Stimulated activated CD8-positive, alpha-beta memory T cell treated with anti-CD3 and anti-CD28 coated beads, Interleukin-4, amount 100 ng/mL, for 1 hour (primary cell): ENCODE results near the gene SH3D19.
"Not testable (repeated sequence)": the region's sequence is repeated elsewhere in the genome, so short reads cannot be mapped to it uniquely, and the experiment has no call there.

Experiments used
- DNase-seq, 2 donors: peaks; one replicate each; pipeline ENCODE4 v3.0.0-alpha.2; 2020; ENCODE audit warnings: low read depth in 2 of 2, low spot score in 1 of 2

The SH3D19 gene

DNA sequence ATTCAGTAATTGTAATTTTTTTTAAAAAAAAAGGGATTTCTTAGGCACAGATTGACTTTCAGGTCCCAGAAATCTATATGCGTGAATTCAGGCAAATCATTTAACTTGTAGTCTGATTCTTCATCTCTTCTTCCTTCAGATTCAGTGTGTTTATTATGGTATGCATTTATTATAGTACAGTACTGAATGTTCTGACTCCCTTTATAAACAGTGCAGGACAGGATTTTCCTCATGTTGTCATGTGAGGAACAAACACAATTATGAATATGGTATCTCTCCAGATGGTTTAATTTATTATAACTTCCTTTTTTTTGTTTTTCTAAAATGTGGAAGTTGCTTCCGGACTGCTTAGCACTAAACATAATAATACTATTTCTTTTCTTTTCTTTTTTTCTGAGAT, 171.8 kb downstream of the SH3D19 start:
- DNase-seq = no peak

GRCh38 chr4:151152028-151152427, 173.4 kb downstream of the SH3D19 start:
- DNase-seq = no peak

- DNase-seq = no peak
These were observed 174.4 kb downstream of the SH3D19 start for GRCh38 chr4:151150821-151151580.

DNA sequence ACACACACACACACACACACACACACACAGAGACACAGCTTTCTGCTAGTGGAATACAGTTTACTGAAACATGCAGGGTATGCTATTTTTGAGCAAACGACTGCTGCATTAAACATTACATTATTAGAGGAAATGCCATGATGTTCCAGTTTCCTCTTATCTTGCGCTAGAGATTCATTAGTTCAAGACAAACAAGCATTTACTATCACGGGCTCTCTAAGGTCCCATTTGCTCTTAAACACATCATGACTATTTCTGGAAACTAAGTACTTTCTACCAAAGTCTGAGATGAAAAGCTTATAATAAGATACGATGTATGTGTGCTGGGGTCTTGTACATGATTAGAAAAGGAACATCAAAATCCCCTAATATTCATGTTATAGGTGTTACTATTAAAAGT, 177.1 kb downstream of the SH3D19 start:
- DNase-seq = no peak

GRCh38 chr4:151147000-151147399, 178.4 kb downstream of the SH3D19 start:
- DNase-seq = no peak

- DNase-seq = no peak
These were observed 180.9 kb downstream of the SH3D19 start for GRCh38 chr4:151144329-151145072.

DNA sequence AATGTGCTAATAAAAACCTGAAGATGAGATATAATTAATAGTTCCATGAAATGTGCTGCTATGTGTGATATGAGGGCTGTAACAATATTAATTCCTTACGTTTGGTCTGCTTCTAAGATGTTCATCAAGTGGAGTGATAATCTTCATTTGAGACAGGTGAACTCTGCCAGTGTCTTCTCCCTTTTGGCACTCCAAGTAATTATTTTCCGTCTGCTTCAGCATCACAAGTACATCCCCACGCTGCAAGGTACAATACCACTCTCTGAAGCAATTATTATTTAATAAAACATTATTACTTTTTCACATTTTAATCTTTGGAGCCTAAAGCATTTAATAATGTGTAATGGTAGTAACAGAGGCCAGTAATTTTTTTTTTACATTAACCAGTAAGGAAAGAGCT, 181.6 kb downstream of the SH3D19 start:
- no peak for DNase-seq

DNA sequence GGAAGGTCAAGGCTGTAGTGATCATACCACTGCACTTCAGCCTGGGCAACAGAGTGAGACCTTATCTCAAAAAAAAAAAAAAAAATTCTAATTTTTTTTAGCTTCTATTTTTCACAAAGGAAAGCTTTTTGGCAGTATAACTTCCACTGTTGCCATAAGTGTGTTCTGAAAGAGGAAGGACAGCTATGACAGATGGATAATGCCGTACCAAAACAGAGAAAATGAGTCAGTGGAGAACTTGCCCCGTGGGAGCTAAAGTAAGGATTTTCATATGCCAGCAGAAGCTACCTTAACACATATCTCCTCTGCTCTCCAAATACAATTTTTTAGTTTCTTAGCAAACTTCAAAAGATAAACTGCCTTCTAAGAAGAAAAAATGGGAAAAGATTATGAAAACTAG, 182.2 kb downstream of the SH3D19 start:
- DNase-seq = no peak

GRCh38 chr4:151142758-151143157, 182.6 kb downstream of the SH3D19 start:
- DNase-seq = no peak

GRCh38 chr4:151139814-151140213, 185.6 kb downstream of the SH3D19 start:
- no peak for DNase-seq

DNA sequence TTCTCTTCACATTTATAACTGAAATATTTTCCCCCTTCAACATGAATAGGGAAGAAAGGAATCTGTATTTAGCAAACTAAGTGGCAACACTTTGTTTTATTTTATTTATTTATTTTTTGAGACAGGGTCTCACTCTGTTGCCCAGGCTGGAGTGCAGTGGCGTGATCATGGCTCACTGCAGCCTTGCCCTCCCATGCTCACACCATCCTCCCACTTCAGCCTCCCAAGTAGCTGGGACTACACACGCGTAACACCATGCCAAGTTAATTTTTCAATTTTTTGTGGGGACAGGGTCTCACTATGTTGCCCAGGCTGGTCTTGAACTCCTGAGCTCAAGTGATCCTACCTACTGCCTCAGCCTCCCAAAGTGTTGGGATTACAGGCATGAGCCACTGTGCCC, 189.4 kb downstream of the SH3D19 start:
- DNase-seq = not testable (repeated sequence)

DNA sequence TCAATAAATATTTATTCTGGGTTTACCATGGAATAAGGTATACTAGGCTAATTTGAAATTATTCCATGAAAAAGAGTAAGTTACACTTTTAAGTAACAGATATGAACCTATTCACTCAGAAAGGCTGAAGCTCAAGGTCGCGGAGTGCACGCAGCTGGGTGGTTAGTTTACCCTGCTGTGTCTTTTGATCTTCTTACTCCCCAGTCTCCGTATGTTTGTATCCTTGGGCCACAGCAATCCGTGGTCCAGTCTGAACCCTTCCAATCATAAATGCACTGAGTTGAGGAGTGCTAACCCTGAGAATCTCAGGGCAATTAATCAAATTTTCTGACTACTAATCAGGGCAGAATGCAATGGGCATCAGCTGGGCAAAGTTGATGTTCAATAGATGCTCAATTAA, 192.1 kb downstream of the SH3D19 start:
- no peak for DNase-seq

DNA sequence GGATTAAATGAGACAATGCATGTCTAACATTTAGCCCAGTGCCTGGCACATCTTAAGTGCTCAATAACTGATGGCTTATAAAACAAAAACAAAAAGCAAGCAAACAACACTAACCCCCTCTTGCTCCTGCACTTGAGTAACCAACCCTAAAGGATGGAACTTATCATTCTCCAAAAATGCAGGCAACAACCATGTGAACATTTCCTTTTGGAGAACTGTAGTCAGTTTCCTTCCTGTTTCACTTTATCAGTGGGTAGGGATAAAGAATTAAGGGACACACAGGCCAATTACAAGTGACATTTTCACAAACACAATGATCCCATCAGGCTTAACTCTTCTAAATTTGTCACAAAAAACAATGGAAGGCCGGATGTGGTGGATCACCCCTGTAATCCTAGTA, 195.6 kb downstream of the SH3D19 start:
- no peak for DNase-seq

- no peak for DNase-seq
These were observed 207.9 kb downstream of the SH3D19 start for GRCh38 chr4:151117371-151117962.

DNA sequence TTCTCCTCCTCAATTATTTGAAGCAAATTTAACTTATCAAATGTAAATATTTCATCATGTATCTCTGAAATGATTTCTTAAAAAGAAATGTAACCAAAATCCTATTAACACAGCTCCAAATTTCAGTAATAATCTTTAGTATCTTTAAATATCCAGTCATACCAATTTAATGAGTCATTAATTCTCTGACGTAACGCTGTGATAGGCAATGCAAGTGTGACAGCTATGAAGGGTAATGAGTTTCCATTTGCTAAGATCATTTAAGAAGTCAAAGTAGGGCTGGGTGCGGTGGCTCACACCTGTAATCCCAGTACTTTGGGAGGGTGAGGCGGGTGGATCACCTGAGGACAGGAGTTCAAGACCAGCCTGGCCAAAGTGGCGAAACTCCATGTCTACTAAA, 210.4 kb downstream of the SH3D19 start:
- DNase-seq = no peak

GRCh38 chr4:151114338-151114737, 211.1 kb downstream of the SH3D19 start:
- no peak for DNase-seq

DNA sequence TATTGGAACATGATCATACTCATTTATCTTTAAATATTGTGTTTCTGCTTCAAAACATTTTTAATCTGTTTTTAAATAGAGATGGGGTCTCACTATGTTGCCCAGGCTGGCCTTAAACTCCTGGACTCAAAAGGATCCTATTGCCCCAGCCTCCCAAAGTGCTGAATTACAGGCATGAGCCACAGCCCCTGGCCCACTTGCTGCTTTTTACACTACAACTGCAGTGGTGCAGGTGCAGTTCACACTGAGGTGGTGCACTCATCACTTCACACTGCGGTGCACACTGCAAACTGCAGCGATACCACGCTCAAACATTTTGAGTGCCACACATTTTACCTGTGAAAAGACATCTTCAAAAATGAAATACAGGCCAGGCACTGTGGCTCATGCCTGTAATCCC, 215.2 kb downstream of the SH3D19 start:
- DNase-seq = no peak

DNA sequence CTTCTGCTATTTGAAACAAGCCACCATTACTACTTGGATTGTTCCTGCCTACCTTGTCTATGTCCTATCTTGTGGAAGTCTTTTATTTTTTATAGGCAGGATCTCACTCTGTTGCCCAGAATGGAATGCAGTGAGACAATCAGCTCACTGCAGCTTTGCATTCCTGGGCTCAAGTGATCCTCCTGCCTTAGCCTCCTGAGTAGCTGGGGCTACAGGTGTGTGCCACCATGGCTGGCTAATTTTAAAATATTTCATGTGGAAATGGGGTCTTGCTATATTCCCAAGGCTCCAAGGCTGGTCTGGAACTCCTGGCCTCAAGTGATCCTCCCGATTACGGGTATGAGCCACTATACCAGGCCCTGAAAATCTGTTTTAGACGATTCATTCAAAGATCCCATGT, 218.3 kb downstream of the SH3D19 start:
- no peak for DNase-seq

DNA sequence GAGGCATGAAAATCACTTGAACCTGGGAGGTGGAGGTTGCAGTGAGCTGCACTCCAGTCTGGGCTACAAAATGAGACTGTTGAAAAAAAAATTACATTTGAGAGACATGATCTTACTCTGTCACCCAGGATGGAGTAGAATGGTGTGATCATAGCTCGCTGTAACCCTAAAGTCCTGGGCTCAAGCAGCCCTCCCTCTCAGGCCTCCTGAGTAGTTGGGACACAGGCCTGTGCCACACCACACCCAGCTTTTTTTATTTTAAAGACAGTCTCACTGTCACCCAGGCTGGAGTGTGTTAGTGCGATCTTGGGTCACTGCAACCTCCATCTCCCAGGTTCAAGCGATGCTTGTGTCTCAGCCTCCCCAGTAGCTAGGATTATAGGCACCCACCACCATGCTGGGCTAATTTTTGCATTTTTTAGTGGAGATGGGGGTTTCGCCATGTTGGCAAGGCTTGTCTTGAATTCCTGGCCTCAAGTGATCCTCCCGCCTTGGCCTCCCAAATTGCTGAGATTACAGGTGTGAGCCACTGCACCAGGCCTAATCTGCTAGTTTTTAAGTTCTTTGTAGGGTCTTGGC, 219.9 kb downstream of the SH3D19 start:
- no peak for DNase-seq

DNA sequence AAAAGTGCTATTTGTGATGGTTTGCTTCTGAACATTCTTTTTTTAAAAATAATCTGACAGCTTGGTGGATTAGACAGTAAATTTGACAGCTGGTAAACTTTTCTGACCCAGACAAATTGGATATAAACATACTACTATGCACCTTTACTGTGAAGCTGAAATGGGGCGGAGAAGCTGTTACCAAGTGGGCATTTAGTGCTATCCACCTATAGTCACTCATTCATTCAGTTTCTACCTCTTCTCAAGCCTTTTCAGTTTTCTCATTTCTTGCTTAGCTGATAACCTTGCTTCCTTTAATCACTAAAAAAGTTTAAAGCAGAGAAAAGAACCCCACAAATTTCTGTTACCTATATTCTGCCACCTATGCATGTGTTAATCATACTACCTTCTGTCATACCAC, 220.8 kb downstream of the SH3D19 start:
- no peak for DNase-seq

GRCh38 chr4:151103758-151104157, 221.6 kb downstream of the SH3D19 start:
- DNase-seq = no peak

- DNase-seq = no peak
These were observed 224.9 kb downstream of the SH3D19 start for GRCh38 chr4:151100531-151100930.
